Suprapubic skin (tissue), 4 donors: ENCODE data around the gene SPRYD3. TPM values are rescaled to one million over a fixed set of nuclear protein-coding genes. Genes with fewer than 3 reads are reported as not detected.
A peak's percentile ranks its signal among the peaks of the same experiment; 100 is the strongest.

Experiments used
- DNase-seq, 2 donors: peaks; one replicate each; pipeline ENCODE4 v3.0.0-alpha.2; 2019; ENCODE audit warnings: low spot score in 2 of 2
- H3K27ac ChIP-seq: fragments of 200-600 bp; sonication (generic); one replicate; pipeline ENCODE4 v1.5.1; 2019
- H3K27me3 ChIP-seq: fragments of 200-600 bp; sonication (generic); one replicate; pipeline ENCODE4 v1.5.1; 2019
- H3K36me3 ChIP-seq: fragments of 200-600 bp; sonication (generic); one replicate; pipeline ENCODE4 v1.5.1; 2019
- H3K4me1 ChIP-seq: fragments of 200-600 bp; sonication (generic); one replicate; pipeline ENCODE4 v1.5.1; 2019
- H3K4me3 ChIP-seq: fragments of 200-600 bp; sonication (generic); one replicate; pipeline ENCODE4 v1.5.1; 2019; ENCODE audit warnings: mild to moderate bottlenecking
- H3K9me3 ChIP-seq: fragments of 200-600 bp; sonication (generic); one replicate; pipeline ENCODE4 v1.5.1; 2019
- CTCF ChIP-seq, 2 donors: fragments of 200-600 bp in 1 of 2; fragments of 450-650 bp in 1 of 2; sonication (generic) in 1 of 2; IDR thresholded peaks; one replicate each; pipeline ENCODE4 v1.5.1; 2016 to 2019; ENCODE audit warnings: antibody characterized with exemption in 2 of 2, mild to moderate bottlenecking in 1 of 2, moderate library complexity in 1 of 2
- EP300 ChIP-seq: sonication (generic); formaldehyde crosslinking; IDR thresholded peaks from one replicate; pipeline ENCODE4 v1.6.1; 2017; ENCODE audit warnings: antibody characterized with exemption
- POLR2A ChIP-seq, 2 donors: fragments of 450-650 bp; IDR thresholded peaks; one replicate each; pipeline ENCODE4 v1.6.1; 2017; ENCODE audit warnings: antibody characterized with exemption in 2 of 2, mild to moderate bottlenecking in 2 of 2, moderate library complexity in 2 of 2
- POLR2AphosphoS5 ChIP-seq, 3 donors: sonication (generic); formaldehyde crosslinking; IDR thresholded peaks; one replicate each; pipeline ENCODE4 v1.6.1; 2017; ENCODE audit warnings: antibody characterized with exemption in 3 of 3
- WGBS: methylation state at CpG from one replicate; pipeline ENCODE4 v1.1.5; 2018; 5-methylcytosine and 5-hydroxymethylcytosine counted together
- total RNA-seq, 4 donors: library from RNA; depleted of rRNA; stranded (reverse); fragments of >200 nt; gene quantifications; one replicate each; pipeline ENCODE4 v1.1.0, GENCODE V29; 2016

SPRYD3 gene
- total RNA-seq, 4 donors from 2014 or later: 26.4 to 44.0 (median 34.4) TPM

GRCh38 chr12:53044896-53045695 is 34.1 kb downstream of the SPRYD3 start:
- 49% methylated on average over 4 of the region's 4 CpGs for WGBS
- peaks cover 61% of the 10 kb centered on the region for H3K4me1 ChIP-seq
- H3K4me3 ChIP-seq: peak overlapping the region; percentile 74

GRCh38 chr12:53044052-53044581 is 35.1 kb downstream of the SPRYD3 start:
- peaks cover 18% of the 10 kb centered on the region for H3K36me3 ChIP-seq
- no peak for TF ChIP-seq EP300
- no peak for TF ChIP-seq CTCF (IDR thresholded peaks at IDR 0.05)
- no peak for TF ChIP-seq POLR2AphosphoS5 (IDR thresholded peaks at IDR 0.05)
- 45% methylated on average over 10 of the region's 10 CpGs for WGBS
- DNase-seq: no peak
- no peaks in the 10 kb centered on the region for H3K27me3 ChIP-seq
- H3K4me3 ChIP-seq: peak overlapping the region; percentile 8
- H3K9me3 ChIP-seq: no peaks in the 10 kb centered on the region
- peak overlapping the region; percentile 99 for H3K27ac ChIP-seq
- H3K4me1 ChIP-seq: peaks cover 60% of the 10 kb centered on the region

More at GRCh38 chr12:53044896-53045695, 34.1 kb downstream of the SPRYD3 start:
- Histone ChIP-seq H3K9me3 (no peaks in the 10 kb centered on the region), H3K36me3 (peaks cover 9% of the 10 kb centered on the region), H3K27ac (peak overlapping the region; percentile 99), H3K27me3 (no peaks in the 10 kb centered on the region)
- TF ChIP-seq POLR2A (IDR thresholded peaks at IDR 0.05) (no peak), CTCF (IDR thresholded peaks at IDR 0.05) (no peak), EP300 (no peak)
- DNase-seq: no peak

GRCh38 chr12:53042607-53043454 is 36.4 kb downstream of the SPRYD3 start:
- no peak for TF ChIP-seq POLR2A (IDR thresholded peaks at IDR 0.05)
- TF ChIP-seq CTCF (IDR thresholded peaks at IDR 0.05): no peak
- TF ChIP-seq EP300: no peak
- no peak for TF ChIP-seq POLR2AphosphoS5 (IDR thresholded peaks at IDR 0.05)
- no peaks in the 10 kb centered on the region for H3K9me3 ChIP-seq
- no peaks in the 10 kb centered on the region for H3K27me3 ChIP-seq
- 79% methylated on average over 7 of the region's 7 CpGs for WGBS
- no peak overlapping the region for H3K27ac ChIP-seq
- peaks cover 28% of the 10 kb centered on the region for H3K36me3 ChIP-seq
- peaks cover 57% of the 10 kb centered on the region for H3K4me1 ChIP-seq
- H3K4me3 ChIP-seq: no peak overlapping the region
- DNase-seq: no peak

- no peak overlapping the region for H3K27ac ChIP-seq
Measured at GRCh38 chr12:53039851-53040250, 39.3 kb downstream of the SPRYD3 start.

More at GRCh38 chr12:53039851-53040250, 39.3 kb downstream of the SPRYD3 start:
- no peaks in the 10 kb centered on the region for H3K27me3 ChIP-seq
- H3K4me3 ChIP-seq: no peak overlapping the region
- 73% methylated on average over 4 of the region's 4 CpGs for WGBS
- peaks cover 35% of the 10 kb centered on the region for H3K4me1 ChIP-seq
- no peaks in the 10 kb centered on the region for H3K9me3 ChIP-seq
- H3K36me3 ChIP-seq: peaks cover 58% of the 10 kb centered on the region
- TF ChIP-seq EP300 (no peak), CTCF (IDR thresholded peaks at IDR 0.05) (no peak), POLR2AphosphoS5 (IDR thresholded peaks at IDR 0.05) (no peak), POLR2A (IDR thresholded peaks at IDR 0.05) (no peak)
- DNase-seq: no peak
